ENCODE measurements around the gene CEND1. TPM values are rescaled to one million over a fixed set of nuclear protein-coding genes. Genes with fewer than 3 reads are reported as not detected.
A peak's percentile ranks its signal among the peaks of the same experiment; 100 is the strongest.

Gene CEND1
- total and polyA plus RNA-seq, 2 donors (not counting 3 experiments of a cell fraction or from before 2014, with no cell fraction given) = 0.15 to 0.40 TPM

DNA sequence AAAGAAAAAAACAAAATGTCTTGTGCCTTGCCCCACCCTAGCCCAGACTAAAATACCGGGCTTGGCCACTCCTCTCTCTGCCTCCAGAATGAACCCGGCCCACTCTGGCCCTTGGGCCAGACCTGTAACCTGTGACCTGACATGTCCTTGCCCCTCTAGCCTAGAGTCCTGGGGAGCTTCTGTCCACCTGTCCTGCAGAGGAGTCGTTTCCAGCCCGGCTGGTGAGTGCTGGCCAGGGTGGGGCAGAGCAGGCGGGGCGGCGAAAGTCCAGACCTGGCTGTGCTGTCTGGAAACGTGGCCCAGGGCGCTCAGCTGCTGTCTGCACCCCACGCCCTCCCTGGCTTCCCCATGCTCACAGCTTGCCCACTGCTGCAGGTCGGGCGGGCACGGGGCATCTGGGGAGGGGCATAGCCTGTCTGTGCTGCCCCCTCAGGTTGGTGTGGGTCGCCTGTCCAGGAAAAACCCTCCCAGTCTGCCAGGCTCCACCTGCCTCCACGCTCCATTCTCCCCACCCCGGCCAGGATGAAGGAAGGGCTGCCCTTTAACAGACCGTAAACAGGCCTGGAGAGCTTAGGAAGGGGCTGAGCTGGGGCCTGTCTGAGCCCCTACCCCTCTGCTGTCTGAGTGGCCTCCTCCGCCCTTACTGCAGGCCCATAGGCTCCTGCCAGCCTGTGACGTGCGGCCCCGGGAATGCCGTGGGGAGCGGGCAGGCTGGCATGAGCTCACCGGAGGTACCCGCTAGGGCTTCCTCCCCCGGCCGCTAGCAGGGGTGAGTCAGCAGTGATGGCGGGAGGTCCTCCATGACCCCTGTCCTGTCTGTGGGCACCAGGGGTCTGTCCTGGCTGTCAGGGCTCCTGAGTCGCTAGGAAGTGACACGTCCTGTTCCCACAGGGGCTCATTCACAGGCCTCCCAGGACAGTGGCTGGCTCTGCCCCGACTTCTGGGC lies 44.8 kb upstream of the CEND1 start:
- H3K9me3 ChIP-seq (replicated peaks; ENCODE audit: control insufficient read depth, insufficient read depth, low read length) = no peaks in the 10 kb centered on the region
- peak overlapping the region; percentile 79 for H3K27ac ChIP-seq (ENCODE audit: insufficient read depth, low read depth, low read length)
- POLR2A ChIA-PET = interaction anchor here (0.8 to 3.3 kb wide), 4 partner anchors 9 to 38 kb away, joined by 3 to 25 read pairs (median 8); partner anchors contain the start of genes PNPLA2, POLR2L and TSPAN4
- H3K9me1 ChIP-seq (replicated peaks; ENCODE audit: control insufficient read depth, extremely low read depth, insufficient read depth, low read length) = no peaks in the 10 kb centered on the region
- dilution Hi-C loops (cut with MboI; ENCODE audit: extremely low pct_ligation_motif_present, low sequenced_read_pairs) = no loop called here
- no peaks in the 10 kb centered on the region for H3K27me3 ChIP-seq (ENCODE audit: control insufficient read depth in 2 of 2, insufficient read depth in 2 of 2, low read length in 2 of 2)
- peak; percentile 93 for DNase-seq (ENCODE audit: low read depth, low spot score)
- H3K4me1 ChIP-seq (ENCODE audit: control insufficient read depth, extremely low read depth, insufficient read depth, low read length) = peaks cover 37% of the 10 kb centered on the region
- BruUV-seq (replicated peaks) = TSS peak; percentile 63
- intact Hi-C loops (cut with micrococcal nuclease) = loop anchor here (1.0 to 2.0 kb wide), 2 partner anchors 10 to 16 kb away; partner anchors contain the start of gene PNPLA2
- H3K36me3 ChIP-seq (ENCODE audit: control insufficient read depth in 2 of 2, extremely low read depth in 1 of 2, insufficient read depth in 2 of 2, low read length in 2 of 2) = peaks cover 22 to 35% of the 10 kb centered on the region in 2 experiments
- H4K20me1 ChIP-seq (replicated peaks; ENCODE audit: control insufficient read depth, extremely low read depth, insufficient read depth, low read length) = no peaks in the 10 kb centered on the region
- peak overlapping the region; percentile 6 to 70 (median 67) for H3K4me3 ChIP-seq (replicated peaks in 1 of 3; ENCODE audit: insufficient read depth in 1 of 3, low read depth in 1 of 3, low read length in 3 of 3)
- H2AFZ ChIP-seq (ENCODE audit: low read depth, low read length) = no peak overlapping the region
- H3K4me2 ChIP-seq (ENCODE audit: insufficient read depth, low read length) = peak overlapping the region; percentile 75
- TF ChIP-seq POLR2A (IDR thresholded peaks at IDR 0.05; ENCODE audit: low read depth, low read length) (peak; percentile 76), CTCF (IDR thresholded peaks at IDR 0.05; ENCODE audit: extremely low read depth in 1 of 2, insufficient read depth in 1 of 2, low read depth in 1 of 2, low read length in 2 of 2) (no peak), JUN (IDR thresholded peaks at IDR 0.05; ENCODE audit: borderline replicate concordance, insufficient read depth, insufficient read length, low read depth) (peak; percentile 64), POLR2AphosphoS5 (IDR thresholded peaks at IDR 0.05; ENCODE audit: insufficient read depth, low read depth, low read length) (peak; percentile 95), FOS (IDR thresholded peaks at IDR 0.05; ENCODE audit: borderline replicate concordance, insufficient read depth, low read length) (peak; percentile 94), MYC (IDR thresholded peaks at IDR 0.05; ENCODE audit: low read depth, low read length) (peak; percentile 49), GATA2 (IDR thresholded peaks at IDR 0.05; ENCODE audit: insufficient read depth, insufficient read length, low read depth, low read length) (no peak), EZH2 (IDR thresholded peaks at IDR 0.05; ENCODE audit: borderline replicate concordance, low read depth, low read length, severe bottlenecking) (no peak)
- TF ChIP-seq, protein P1, sequence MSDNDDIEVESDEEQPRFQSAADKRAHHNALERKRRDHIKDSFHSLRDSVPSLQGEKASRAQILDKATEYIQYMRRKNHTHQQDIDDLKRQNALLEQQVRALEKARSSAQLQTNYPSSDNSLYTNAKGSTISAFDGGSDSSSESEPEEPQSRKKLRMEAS (IDR thresholded peaks at IDR 0.05; ENCODE audit: insufficient read depth, insufficient read length) = no peak
- CTCF ChIA-PET = interaction anchor here (1.3 to 2.9 kb wide), 4 partner anchors 10 to 30 kb away, joined by 3 to 19 read pairs (median 8); partner anchors contain the start of genes PIDD1, PNPLA2 and TSPAN4
- FAIRE-seq = peak; percentile 98
- H3K79me2 ChIP-seq (ENCODE audit: control insufficient read depth, insufficient read depth, low read length) = peaks cover 44% of the 10 kb centered on the region
- H3K9ac ChIP-seq (replicated peaks; ENCODE audit: extremely low read depth, insufficient read depth, low read length) = peak overlapping the region; percentile 85
